ENCODE data around the gene ATP6V0A1.

Gene ATP6V0A1

DNA sequence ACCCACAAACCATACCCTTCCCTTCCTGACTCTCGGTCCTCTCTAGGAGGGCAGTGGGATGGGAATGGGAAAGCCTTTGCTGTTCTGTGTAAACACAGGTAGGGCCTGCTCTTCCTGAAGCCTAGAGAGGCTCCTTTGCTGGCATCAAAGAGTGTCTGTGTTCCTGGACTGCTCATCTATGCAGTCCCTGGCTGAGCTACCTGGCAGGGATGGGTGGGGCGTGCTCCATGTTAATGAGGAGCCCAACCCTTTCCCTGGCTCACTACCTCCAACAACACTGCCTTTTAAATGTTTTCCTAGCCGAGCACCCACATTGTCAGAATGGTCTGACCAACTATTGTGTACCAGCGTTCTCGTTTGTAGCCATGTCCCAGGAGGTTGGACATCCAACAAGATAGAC is 50.7 kb downstream of the ATP6V0A1 start:
- Histone ChIP-seq H3K36me3 (ENCODE audit: control insufficient read depth in 4 of 4, insufficient read depth in 4 of 4, low read length in 3 of 4) (peaks cover 4 to 53% (median 12%) of the 10 kb centered on the region in 4 experiments), H3K4me3 (ENCODE audit: control insufficient read depth in 1 of 7, extremely low read depth in 1 of 7, insufficient read depth in 4 of 7, low read depth in 2 of 7, low read length in 6 of 7) (peak overlapping the region in 1 of 7 experiments; percentile 7), H3K9me3 (ENCODE audit: control extremely low read depth in 1 of 5, control insufficient read depth in 4 of 5, insufficient read depth in 2 of 5, low read depth in 1 of 5, low read length in 4 of 5) (no peaks in the 10 kb centered on the region), H3K27ac (ENCODE audit: insufficient read depth in 1 of 2, low read depth in 1 of 2, low read length in 2 of 2, poor library complexity in 1 of 2, severe bottlenecking in 2 of 2) (peak overlapping the region in 1 of 2 experiments; percentile 27), H3K27me3 (replicated peaks in 2 of 5; ENCODE audit: control insufficient read depth in 4 of 5, insufficient read depth in 5 of 5, low read length in 4 of 5) (no peaks in the 10 kb centered on the region), H3K4me1 (ENCODE audit: control extremely low read depth in 1 of 4, control insufficient read depth in 4 of 4, insufficient read depth in 4 of 4, low read length in 3 of 4) (peaks cover 9 to 30% (median 27%) of the 10 kb centered on the region in 4 experiments)
- WGBS (ENCODE audit: insufficient coverage): 62% methylated on average over 3 of the region's 5 CpGs
- ChIA-PET CTCF (interaction anchor here (1.0 to 6.6 kb wide), 6 partner anchors 9 to 192 kb away, joined by 3 to 44 read pairs (median 4); no protein-coding TSS in a partner anchor), POLR2A (no interaction called here)
- DNase-seq: no peak

- ChIA-PET POLR2A (no interaction called here), CTCF (interaction anchor here (1.0 to 6.6 kb wide), 7 partner anchors 9 to 192 kb away, joined by 3 to 44 read pairs (median 4); no protein-coding TSS in a partner anchor)
- WGBS (ENCODE audit: insufficient coverage): 54% methylated on average over 2 of the region's 2 CpGs
- no peaks in the 10 kb centered on the region for H3K27me3 ChIP-seq (replicated peaks in 2 of 5; ENCODE audit: control insufficient read depth in 4 of 5, insufficient read depth in 5 of 5, low read length in 4 of 5)
- H3K27ac ChIP-seq (ENCODE audit: insufficient read depth in 1 of 2, low read depth in 1 of 2, low read length in 2 of 2, poor library complexity in 1 of 2, severe bottlenecking in 2 of 2): peak overlapping the region in 1 of 2 experiments; percentile 27
- H3K36me3 ChIP-seq (ENCODE audit: control insufficient read depth in 4 of 4, insufficient read depth in 4 of 4, low read length in 3 of 4): peaks cover 2 to 55% (median 14%) of the 10 kb centered on the region in 4 experiments
- peak in 2 of 3 donors; percentile 40 to 48 for DNase-seq
- no peaks in the 10 kb centered on the region for H3K9me3 ChIP-seq (ENCODE audit: control extremely low read depth in 1 of 5, control insufficient read depth in 4 of 5, insufficient read depth in 2 of 5, low read depth in 1 of 5, low read length in 4 of 5)
- peak overlapping the region in 1 of 7 experiments; percentile 7 for H3K4me3 ChIP-seq (ENCODE audit: control insufficient read depth in 1 of 7, extremely low read depth in 1 of 7, insufficient read depth in 4 of 7, low read depth in 2 of 7, low read length in 6 of 7)
- H3K4me1 ChIP-seq (ENCODE audit: control extremely low read depth in 1 of 4, control insufficient read depth in 4 of 4, insufficient read depth in 4 of 4, low read length in 3 of 4): peaks cover 9 to 30% (median 27%) of the 10 kb centered on the region in 4 experiments
Measured at GRCh38 chr17:42509841-42510240, 51.2 kb downstream of the ATP6V0A1 start.

- H3K27me3 ChIP-seq (replicated peaks in 2 of 5; ENCODE audit: control insufficient read depth in 4 of 5, insufficient read depth in 5 of 5, low read length in 4 of 5): no peaks in the 10 kb centered on the region
- no peak for DNase-seq
- CTCF ChIA-PET: interaction anchor here (1.1 to 2.7 kb wide), 3 partner anchors 25 to 81 kb away, joined by 3 to 10 read pairs (median 5); no protein-coding TSS in a partner anchor
- WGBS (ENCODE audit: insufficient coverage): 95% methylated on average over 9 of the region's 9 CpGs
- POLR2A ChIA-PET: interaction anchor here (0.5 kb wide), 1 partner anchor 113 kb away, joined by 4 read pairs; no protein-coding TSS in a partner anchor
- peaks cover 2 to 45% (median 13%) of the 10 kb centered on the region in 4 experiments for H3K36me3 ChIP-seq (ENCODE audit: control insufficient read depth in 4 of 4, insufficient read depth in 4 of 4, low read length in 3 of 4)
- peaks cover 20 to 46% (median 43%) of the 10 kb centered on the region in 4 experiments for H3K4me1 ChIP-seq (ENCODE audit: control extremely low read depth in 1 of 4, control insufficient read depth in 4 of 4, insufficient read depth in 4 of 4, low read length in 3 of 4)
- no peak overlapping the region for H3K27ac ChIP-seq (ENCODE audit: insufficient read depth in 1 of 2, low read depth in 1 of 2, low read length in 2 of 2, poor library complexity in 1 of 2, severe bottlenecking in 2 of 2)
- H3K9me3 ChIP-seq (ENCODE audit: control extremely low read depth in 1 of 5, control insufficient read depth in 4 of 5, insufficient read depth in 2 of 5, low read depth in 1 of 5, low read length in 4 of 5): no peaks in the 10 kb centered on the region
- H3K4me3 ChIP-seq (ENCODE audit: control insufficient read depth in 1 of 7, extremely low read depth in 1 of 7, insufficient read depth in 4 of 7, low read depth in 2 of 7, low read length in 6 of 7): no peak overlapping the region
Measured at GRCh38 chr17:42512246-42512645, 53.6 kb downstream of the ATP6V0A1 start.

DNA sequence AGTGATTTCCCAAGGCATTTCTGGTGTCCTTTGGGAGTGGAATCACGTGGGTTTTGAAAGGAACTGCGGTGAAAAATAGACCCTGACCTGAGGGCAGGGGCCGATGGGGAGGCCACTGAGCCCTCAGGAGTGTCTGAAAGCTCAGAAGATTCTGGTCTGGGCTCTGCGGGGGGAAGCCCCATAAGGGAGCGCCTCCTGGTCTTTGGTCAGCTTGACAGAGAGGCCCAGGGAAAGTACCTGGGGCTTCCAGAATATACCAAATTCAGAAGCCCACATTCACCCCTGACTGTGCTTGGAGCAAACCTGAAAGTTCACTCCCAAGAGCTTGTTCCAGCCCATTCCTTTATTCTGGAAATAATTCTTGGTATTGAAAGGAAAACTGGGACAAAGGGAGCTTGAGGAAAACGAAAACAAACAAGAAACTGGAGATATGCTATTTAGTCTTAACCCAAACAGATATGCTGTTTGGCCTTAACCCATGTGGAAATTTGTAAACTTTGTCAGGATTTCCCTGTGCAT is 54.1 kb downstream of the ATP6V0A1 start:
- Histone ChIP-seq H3K27me3 (replicated peaks in 2 of 5; ENCODE audit: control insufficient read depth in 4 of 5, insufficient read depth in 5 of 5, low read length in 4 of 5) (no peaks in the 10 kb centered on the region), H3K4me3 (ENCODE audit: control insufficient read depth in 1 of 7, extremely low read depth in 1 of 7, insufficient read depth in 4 of 7, low read depth in 2 of 7, low read length in 6 of 7) (no peak overlapping the region), H3K4me1 (ENCODE audit: control extremely low read depth in 1 of 4, control insufficient read depth in 4 of 4, insufficient read depth in 4 of 4, low read length in 3 of 4) (peaks cover 23 to 50% (median 48%) of the 10 kb centered on the region in 4 experiments), H3K9me3 (ENCODE audit: control extremely low read depth in 1 of 5, control insufficient read depth in 4 of 5, insufficient read depth in 2 of 5, low read depth in 1 of 5, low read length in 4 of 5) (no peaks in the 10 kb centered on the region), H3K36me3 (ENCODE audit: control insufficient read depth in 4 of 4, insufficient read depth in 4 of 4, low read length in 3 of 4) (peaks cover under 1 to 40% (median 13%) of the 10 kb centered on the region in 4 experiments), H3K27ac (ENCODE audit: insufficient read depth in 1 of 2, low read depth in 1 of 2, low read length in 2 of 2, poor library complexity in 1 of 2, severe bottlenecking in 2 of 2) (no peak overlapping the region)
- no peak for DNase-seq
- ChIA-PET POLR2A (interaction anchor here (0.5 kb wide), 1 partner anchor 113 kb away, joined by 4 read pairs; no protein-coding TSS in a partner anchor), CTCF (interaction anchor here (0.5 to 2.7 kb wide), 4 partner anchors 26 to 161 kb away, joined by 3 to 10 read pairs (median 4); no protein-coding TSS in a partner anchor)
- 95% methylated on average over 5 of the region's 6 CpGs for WGBS (ENCODE audit: insufficient coverage)

- Histone ChIP-seq H3K4me1 (ENCODE audit: control extremely low read depth in 1 of 4, control insufficient read depth in 4 of 4, insufficient read depth in 4 of 4, low read length in 3 of 4) (peaks cover 24 to 51% (median 48%) of the 10 kb centered on the region in 4 experiments), H3K36me3 (ENCODE audit: control insufficient read depth in 4 of 4, insufficient read depth in 4 of 4, low read length in 3 of 4) (peaks cover 0 to 34% (median 12%) of the 10 kb centered on the region in 4 experiments), H3K4me3 (ENCODE audit: control insufficient read depth in 1 of 7, extremely low read depth in 1 of 7, insufficient read depth in 4 of 7, low read depth in 2 of 7, low read length in 6 of 7) (no peak overlapping the region), H3K27me3 (replicated peaks in 2 of 5; ENCODE audit: control insufficient read depth in 4 of 5, insufficient read depth in 5 of 5, low read length in 4 of 5) (no peaks in the 10 kb centered on the region), H3K9me3 (ENCODE audit: control extremely low read depth in 1 of 5, control insufficient read depth in 4 of 5, insufficient read depth in 2 of 5, low read depth in 1 of 5, low read length in 4 of 5) (no peaks in the 10 kb centered on the region), H3K27ac (ENCODE audit: insufficient read depth in 1 of 2, low read depth in 1 of 2, low read length in 2 of 2, poor library complexity in 1 of 2, severe bottlenecking in 2 of 2) (no peak overlapping the region)
- WGBS (ENCODE audit: insufficient coverage): 99% methylated on average over 11 of the region's 11 CpGs
- DNase-seq: no peak
- ChIA-PET POLR2A (no interaction called here), CTCF (interaction anchor here (0.5 to 2.7 kb wide), 8 partner anchors 14 to 292 kb away, joined by 3 to 10 read pairs (median 3); no protein-coding TSS in a partner anchor)
Measured at GRCh38 chr17:42513686-42514085, 55.0 kb downstream of the ATP6V0A1 start.

GRCh38 chr17:42514279-42514678 is 55.6 kb downstream of the ATP6V0A1 start:
- no peaks in the 10 kb centered on the region for H3K9me3 ChIP-seq (ENCODE audit: control extremely low read depth in 1 of 5, control insufficient read depth in 4 of 5, insufficient read depth in 2 of 5, low read depth in 1 of 5, low read length in 4 of 5)
- peaks cover 22 to 51% (median 48%) of the 10 kb centered on the region in 4 experiments for H3K4me1 ChIP-seq (ENCODE audit: control extremely low read depth in 1 of 4, control insufficient read depth in 4 of 4, insufficient read depth in 4 of 4, low read length in 3 of 4)
- no peak overlapping the region for H3K27ac ChIP-seq (ENCODE audit: insufficient read depth in 1 of 2, low read depth in 1 of 2, low read length in 2 of 2, poor library complexity in 1 of 2, severe bottlenecking in 2 of 2)
- POLR2A ChIA-PET: no interaction called here
- H3K27me3 ChIP-seq (replicated peaks in 2 of 5; ENCODE audit: control insufficient read depth in 4 of 5, insufficient read depth in 5 of 5, low read length in 4 of 5): no peaks in the 10 kb centered on the region
- WGBS (ENCODE audit: insufficient coverage): 95% methylated on average over 9 of the region's 11 CpGs
- CTCF ChIA-PET: interaction anchor here (0.6 to 1.9 kb wide), 7 partner anchors 13 to 292 kb away, joined by 3 to 6 read pairs (median 3); no protein-coding TSS in a partner anchor
- peaks cover 0 to 30% (median 12%) of the 10 kb centered on the region in 4 experiments for H3K36me3 ChIP-seq (ENCODE audit: control insufficient read depth in 4 of 4, insufficient read depth in 4 of 4, low read length in 3 of 4)
- DNase-seq: no peak
- H3K4me3 ChIP-seq (ENCODE audit: control insufficient read depth in 1 of 7, extremely low read depth in 1 of 7, insufficient read depth in 4 of 7, low read depth in 2 of 7, low read length in 6 of 7): no peak overlapping the region

DNA sequence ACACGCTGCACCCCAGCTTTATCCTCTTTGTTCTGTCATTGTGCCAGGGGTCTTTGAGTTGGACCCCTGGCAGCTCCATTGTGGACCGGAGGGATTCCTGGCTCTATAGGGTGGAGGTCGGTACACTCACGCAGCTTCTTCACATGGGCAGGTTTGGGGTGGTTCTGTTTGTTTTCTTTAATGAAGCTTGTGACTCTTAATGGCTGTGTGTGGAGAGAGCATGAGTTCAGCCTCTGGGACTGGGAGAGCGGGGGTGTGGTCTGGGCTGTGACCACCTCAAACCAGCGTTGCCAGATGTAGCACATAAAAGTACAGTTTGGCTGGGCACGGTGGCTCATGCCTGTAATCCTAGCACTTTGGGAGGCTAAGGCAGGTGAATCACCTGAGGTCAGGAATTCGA is 56.2 kb downstream of the ATP6V0A1 start:
- H3K27ac ChIP-seq (ENCODE audit: insufficient read depth in 1 of 2, low read depth in 1 of 2, low read length in 2 of 2, poor library complexity in 1 of 2, severe bottlenecking in 2 of 2): peak overlapping the region in 1 of 2 experiments; percentile 26
- peaks cover 0 to 28% (median 12%) of the 10 kb centered on the region in 4 experiments for H3K36me3 ChIP-seq (ENCODE audit: control insufficient read depth in 4 of 4, insufficient read depth in 4 of 4, low read length in 3 of 4)
- no peaks in the 10 kb centered on the region for H3K9me3 ChIP-seq (ENCODE audit: control extremely low read depth in 1 of 5, control insufficient read depth in 4 of 5, insufficient read depth in 2 of 5, low read depth in 1 of 5, low read length in 4 of 5)
- peaks cover 26 to 51% (median 48%) of the 10 kb centered on the region in 4 experiments for H3K4me1 ChIP-seq (ENCODE audit: control extremely low read depth in 1 of 4, control insufficient read depth in 4 of 4, insufficient read depth in 4 of 4, low read length in 3 of 4)
- CTCF ChIA-PET: interaction anchor here (0.8 to 1.9 kb wide), 4 partner anchors 12 to 191 kb away, joined by 3 to 6 read pairs (median 3); no protein-coding TSS in a partner anchor
- WGBS (ENCODE audit: insufficient coverage): 92% methylated on average over 7 of the region's 8 CpGs
- no peak overlapping the region for H3K4me3 ChIP-seq (ENCODE audit: control insufficient read depth in 1 of 7, extremely low read depth in 1 of 7, insufficient read depth in 4 of 7, low read depth in 2 of 7, low read length in 6 of 7)
- POLR2A ChIA-PET: no interaction called here
- no peak for DNase-seq
- no peaks in the 10 kb centered on the region for H3K27me3 ChIP-seq (replicated peaks in 2 of 5; ENCODE audit: control insufficient read depth in 4 of 5, insufficient read depth in 5 of 5, low read length in 4 of 5)

Data from common myeloid progenitor, CD34-positive (primary cell).